ENCODE data around the gene ZNF157.

DNA sequence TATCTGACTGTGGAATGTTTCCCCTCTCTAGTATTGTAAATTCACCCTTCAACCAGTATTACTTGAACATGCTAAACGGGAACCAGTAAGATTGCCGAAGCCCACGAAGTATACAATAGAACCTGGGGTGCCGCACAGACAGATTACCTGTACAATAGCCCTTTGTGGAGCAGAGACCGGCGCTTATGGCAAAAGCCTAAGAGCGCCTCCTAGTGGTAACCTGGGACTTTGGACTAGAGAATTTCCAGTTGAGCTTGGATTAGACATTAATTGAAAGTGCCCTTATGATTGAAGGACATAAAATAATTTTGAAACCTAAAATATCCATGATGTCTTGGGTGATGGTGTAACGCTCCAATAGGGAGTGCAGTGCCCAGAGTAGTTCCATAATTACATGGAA, 14.1 kb downstream of the ZNF157 start:
- TF ChIP-seq, protein P1, sequence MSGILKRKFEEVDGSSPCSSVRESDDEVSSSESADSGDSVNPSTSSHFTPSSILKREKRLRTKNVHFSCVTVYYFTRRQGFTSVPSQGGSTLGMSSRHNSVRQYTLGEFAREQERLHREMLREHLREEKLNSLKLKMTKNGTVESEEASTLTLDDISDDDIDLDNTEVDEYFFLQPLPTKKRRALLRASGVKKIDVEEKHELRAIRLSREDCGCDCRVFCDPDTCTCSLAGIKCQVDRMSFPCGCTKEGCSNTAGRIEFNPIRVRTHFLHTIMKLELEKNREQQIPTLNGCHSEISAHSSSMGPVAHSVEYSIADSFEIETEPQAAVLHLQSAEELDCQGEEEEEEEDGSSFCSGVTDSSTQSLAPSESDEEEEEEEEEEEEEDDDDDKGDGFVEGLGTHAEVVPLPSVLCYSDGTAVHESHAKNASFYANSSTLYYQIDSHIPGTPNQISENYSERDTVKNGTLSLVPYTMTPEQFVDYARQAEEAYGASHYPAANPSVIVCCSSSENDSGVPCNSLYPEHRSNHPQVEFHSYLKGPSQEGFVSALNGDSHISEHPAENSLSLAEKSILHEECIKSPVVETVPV (CRISPR knock-in tag; IDR thresholded peaks at IDR 0.05) = no peak
- TF ChIP-seq SNAI2 (CRISPR knock-in tag; IDR thresholded peaks at IDR 0.05) = no peak
- TF ChIP-seq, protein P2, sequence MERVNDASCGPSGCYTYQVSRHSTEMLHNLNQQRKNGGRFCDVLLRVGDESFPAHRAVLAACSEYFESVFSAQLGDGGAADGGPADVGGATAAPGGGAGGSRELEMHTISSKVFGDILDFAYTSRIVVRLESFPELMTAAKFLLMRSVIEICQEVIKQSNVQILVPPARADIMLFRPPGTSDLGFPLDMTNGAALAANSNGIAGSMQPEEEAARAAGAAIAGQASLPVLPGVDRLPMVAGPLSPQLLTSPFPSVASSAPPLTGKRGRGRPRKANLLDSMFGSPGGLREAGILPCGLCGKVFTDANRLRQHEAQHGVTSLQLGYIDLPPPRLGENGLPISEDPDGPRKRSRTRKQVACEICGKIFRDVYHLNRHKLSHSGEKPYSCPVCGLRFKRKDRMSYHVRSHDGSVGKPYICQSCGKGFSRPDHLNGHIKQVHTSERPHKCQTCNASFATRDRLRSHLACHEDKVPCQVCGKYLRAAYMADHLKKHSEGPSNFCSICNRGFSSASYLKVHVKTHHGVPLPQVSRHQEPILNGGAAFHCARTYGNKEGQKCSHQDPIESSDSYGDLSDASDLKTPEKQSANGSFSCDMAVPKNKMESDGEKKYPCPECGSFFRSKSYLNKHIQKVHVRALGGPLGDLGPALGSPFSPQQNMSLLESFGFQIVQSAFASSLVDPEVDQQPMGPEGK (CRISPR knock-in tag; IDR thresholded peaks at IDR 0.05; ENCODE audit: borderline replicate concordance) = no peak
- no peak for TF ChIP-seq ZNF8 (CRISPR knock-in tag; IDR thresholded peaks at IDR 0.05)
- no peak for TF ChIP-seq GLIS3 (CRISPR knock-in tag; IDR thresholded peaks at IDR 0.05)
- TF ChIP-seq ISL1 (CRISPR knock-in tag; IDR thresholded peaks at IDR 0.05) = no peak
- TF ChIP-seq, protein P3, sequence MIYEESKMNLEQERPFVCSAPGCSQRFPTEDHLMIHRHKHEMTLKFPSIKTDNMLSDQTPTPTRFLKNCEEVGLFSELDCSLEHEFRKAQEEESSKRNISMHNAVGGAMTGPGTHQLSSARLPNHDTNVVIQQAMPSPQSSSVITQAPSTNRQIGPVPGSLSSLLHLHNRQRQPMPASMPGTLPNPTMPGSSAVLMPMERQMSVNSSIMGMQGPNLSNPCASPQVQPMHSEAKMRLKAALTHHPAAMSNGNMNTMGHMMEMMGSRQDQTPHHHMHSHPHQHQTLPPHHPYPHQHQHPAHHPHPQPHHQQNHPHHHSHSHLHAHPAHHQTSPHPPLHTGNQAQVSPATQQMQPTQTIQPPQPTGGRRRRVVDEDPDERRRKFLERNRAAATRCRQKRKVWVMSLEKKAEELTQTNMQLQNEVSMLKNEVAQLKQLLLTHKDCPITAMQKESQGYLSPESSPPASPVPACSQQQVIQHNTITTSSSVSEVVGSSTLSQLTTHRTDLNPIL (CRISPR knock-in tag; IDR thresholded peaks at IDR 0.05; ENCODE audit: low read depth) = no peak
